ENCODE data around the gene SH2D1A.
"Not testable (repeated sequence)": the region's sequence is repeated elsewhere in the genome, so short reads cannot be mapped to it uniquely, and the experiment has no call there.

SH2D1A gene

DNA sequence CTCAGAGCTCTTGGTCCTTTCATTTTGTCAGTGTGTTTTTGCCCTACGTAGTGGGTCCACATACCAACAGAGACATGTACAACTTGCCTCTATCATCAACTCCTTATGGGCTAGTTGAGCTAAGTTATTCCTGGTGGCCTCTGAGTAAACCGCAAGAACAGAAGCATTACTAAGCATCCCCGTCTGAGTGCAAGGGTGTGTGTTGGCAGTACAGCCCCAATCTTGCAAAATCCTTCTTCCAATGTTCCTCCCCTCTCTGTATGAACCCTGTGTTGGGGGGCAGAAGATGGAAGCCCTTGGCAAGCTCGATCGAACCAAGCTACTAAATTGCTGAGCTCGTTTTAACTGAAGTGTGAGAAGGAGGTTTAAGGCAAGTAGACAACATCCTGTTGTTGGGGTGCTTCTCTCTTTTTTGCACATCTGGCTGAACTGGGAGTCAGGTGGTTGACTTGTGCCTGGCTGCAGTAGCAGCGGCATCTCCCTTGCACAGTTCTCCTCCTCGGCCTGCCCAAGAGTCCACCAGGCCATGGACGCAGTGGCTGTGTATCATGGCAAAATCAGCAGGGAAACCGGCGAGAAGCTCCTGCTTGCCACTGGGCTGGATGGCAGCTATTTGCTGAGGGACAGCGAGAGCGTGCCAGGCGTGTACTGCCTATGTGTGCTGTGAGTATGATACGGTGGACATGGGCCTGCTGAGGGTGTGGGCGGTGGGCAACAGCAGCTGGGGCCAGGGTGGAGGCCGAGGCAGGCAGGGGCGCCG, at the start of gene SH2D1A:
Gene SH2D1A (plus strand): TSS at position 447 of the 760 bp plus-strand sequence. CDS start 80 bp downstream, at position 527.
- H3K36me3 ChIP-seq (ENCODE audit: insufficient read depth, insufficient read length, low read length): no peaks in the 10 kb centered on the region
- H3K4me1 ChIP-seq (ENCODE audit: insufficient read depth, insufficient read length): no peaks in the 10 kb centered on the region
- H3K9me3 ChIP-seq (ENCODE audit: insufficient read depth, low read length): no peaks in the 10 kb centered on the region
- TF ChIP-seq SUZ12 (IDR thresholded peaks at IDR 0.05; ENCODE audit: extremely low read depth, insufficient read depth, insufficient read length) (no peak), ZNF274 (IDR thresholded peaks at IDR 0.05; ENCODE audit: low read depth, low read length) (no peak), YY1 (IDR thresholded peaks at IDR 0.05; ENCODE audit: insufficient read depth, insufficient read length) (no peak)
- no peaks in the 10 kb centered on the region for H3K27me3 ChIP-seq (ENCODE audit: insufficient read depth, insufficient read length)
- no peak for DNase-seq (ENCODE audit: low read depth, low spot score)
- H3K4me3 ChIP-seq (ENCODE audit: insufficient read length, low read depth): no peak within 1 kb of the TSS
- no peak within 1 kb of the TSS for H3K9ac ChIP-seq (ENCODE audit: insufficient read length, low read depth)

DNA sequence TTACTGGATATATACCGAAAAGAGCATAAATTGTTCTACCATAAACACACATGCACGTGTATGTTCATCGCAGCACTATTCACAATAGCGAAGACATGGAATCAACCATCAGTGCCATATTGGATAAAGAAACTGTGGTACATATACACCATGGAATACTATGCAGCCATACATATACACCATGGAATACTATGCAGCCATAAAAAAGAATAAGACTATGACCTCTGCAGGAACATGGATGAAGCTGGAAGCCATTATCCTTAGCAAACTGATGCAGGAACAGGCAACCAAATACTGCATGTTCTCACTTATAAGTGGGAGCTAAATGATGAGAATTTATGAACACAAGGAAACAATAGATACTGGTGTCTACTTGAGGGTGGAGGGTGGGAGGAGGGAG, 47.0 kb upstream of the SH2D1A start:
- not testable (repeated sequence) for H3K27me3 ChIP-seq (ENCODE audit: insufficient read depth, insufficient read length); H3K4me1 ChIP-seq (ENCODE audit: insufficient read depth, insufficient read length); H3K36me3 ChIP-seq (ENCODE audit: insufficient read depth, insufficient read length, low read length); H3K4me3 ChIP-seq (ENCODE audit: insufficient read length, low read depth); H3K9ac ChIP-seq (ENCODE audit: insufficient read length, low read depth); H3K9me3 ChIP-seq (ENCODE audit: insufficient read depth, low read length); DNase-seq (ENCODE audit: low read depth, low spot score)

GRCh38 chrX:124300405-124300804, 46.0 kb upstream of the SH2D1A start:
- no peaks in the 10 kb centered on the region for H3K27me3 ChIP-seq (ENCODE audit: insufficient read depth, insufficient read length)
- DNase-seq (ENCODE audit: low read depth, low spot score): no peak
- no peaks in the 10 kb centered on the region for H3K4me1 ChIP-seq (ENCODE audit: insufficient read depth, insufficient read length)
- no peak for TF ChIP-seq SUZ12 (IDR thresholded peaks at IDR 0.05; ENCODE audit: extremely low read depth, insufficient read depth, insufficient read length)
- no peaks in the 10 kb centered on the region for H3K36me3 ChIP-seq (ENCODE audit: insufficient read depth, insufficient read length, low read length)
- no peak overlapping the region for H3K4me3 ChIP-seq (ENCODE audit: insufficient read length, low read depth)
- no peaks in the 10 kb centered on the region for H3K9me3 ChIP-seq (ENCODE audit: insufficient read depth, low read length)
- no peak overlapping the region for H3K9ac ChIP-seq (ENCODE audit: insufficient read length, low read depth)

- Histone ChIP-seq H3K9me3 (ENCODE audit: insufficient read depth, low read length) (no peaks in the 10 kb centered on the region), H3K36me3 (ENCODE audit: insufficient read depth, insufficient read length, low read length) (no peaks in the 10 kb centered on the region), H3K4me1 (ENCODE audit: insufficient read depth, insufficient read length) (no peaks in the 10 kb centered on the region), H3K9ac (ENCODE audit: insufficient read length, low read depth) (no peak overlapping the region), H3K27me3 (ENCODE audit: insufficient read depth, insufficient read length) (no peaks in the 10 kb centered on the region), H3K4me3 (ENCODE audit: insufficient read length, low read depth) (no peak overlapping the region)
- TF ChIP-seq ZNF274 (IDR thresholded peaks at IDR 0.05; ENCODE audit: low read depth, low read length) (no peak), SUZ12 (IDR thresholded peaks at IDR 0.05; ENCODE audit: extremely low read depth, insufficient read depth, insufficient read length) (no peak), YY1 (IDR thresholded peaks at IDR 0.05; ENCODE audit: insufficient read depth, insufficient read length) (no peak)
- no peak for DNase-seq (ENCODE audit: low read depth, low spot score)
These were observed 39.0 kb upstream of the SH2D1A start for GRCh38 chrX:124307253-124307907.

DNA sequence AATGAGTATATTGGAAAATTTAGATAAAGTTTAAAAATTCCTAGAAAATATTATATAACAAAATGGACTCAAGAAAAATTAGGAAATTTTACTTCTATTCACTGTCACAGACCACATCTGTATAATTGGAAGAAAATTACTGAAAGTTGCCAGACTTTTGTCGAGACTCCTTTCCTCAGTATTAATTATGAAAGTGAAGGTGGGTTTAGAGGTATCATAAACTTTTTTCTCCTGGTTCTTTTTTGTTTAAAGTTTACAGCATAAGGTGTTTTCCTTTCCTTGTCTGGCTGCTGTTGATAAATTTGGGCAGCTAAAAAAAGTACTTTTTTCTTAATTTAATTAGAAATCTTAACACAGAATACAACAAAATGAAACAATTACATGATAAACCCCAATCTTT, 20.6 kb upstream of the SH2D1A start:
- Histone ChIP-seq H3K4me3 (ENCODE audit: insufficient read length, low read depth) (no peak overlapping the region), H3K9ac (ENCODE audit: insufficient read length, low read depth) (no peak overlapping the region), H3K9me3 (ENCODE audit: insufficient read depth, low read length) (no peaks in the 10 kb centered on the region), H3K36me3 (ENCODE audit: insufficient read depth, insufficient read length, low read length) (no peaks in the 10 kb centered on the region), H3K4me1 (ENCODE audit: insufficient read depth, insufficient read length) (no peaks in the 10 kb centered on the region), H3K27me3 (ENCODE audit: insufficient read depth, insufficient read length) (no peaks in the 10 kb centered on the region)
- TF ChIP-seq YY1 (IDR thresholded peaks at IDR 0.05; ENCODE audit: insufficient read depth, insufficient read length) (no peak), SUZ12 (IDR thresholded peaks at IDR 0.05; ENCODE audit: extremely low read depth, insufficient read depth, insufficient read length) (no peak), ZNF274 (IDR thresholded peaks at IDR 0.05; ENCODE audit: low read depth, low read length) (no peak)
- no peak for DNase-seq (ENCODE audit: low read depth, low spot score)

GRCh38 chrX:124328765-124329164, 17.6 kb upstream of the SH2D1A start:
- DNase-seq (ENCODE audit: low read depth, low spot score): no peak
- TF ChIP-seq YY1 (IDR thresholded peaks at IDR 0.05; ENCODE audit: insufficient read depth, insufficient read length) (no peak), SUZ12 (IDR thresholded peaks at IDR 0.05; ENCODE audit: extremely low read depth, insufficient read depth, insufficient read length) (no peak), ZNF274 (IDR thresholded peaks at IDR 0.05; ENCODE audit: low read depth, low read length) (no peak)
- Histone ChIP-seq H3K4me1 (ENCODE audit: insufficient read depth, insufficient read length) (no peaks in the 10 kb centered on the region), H3K36me3 (ENCODE audit: insufficient read depth, insufficient read length, low read length) (no peaks in the 10 kb centered on the region), H3K9me3 (ENCODE audit: insufficient read depth, low read length) (no peaks in the 10 kb centered on the region), H3K27me3 (ENCODE audit: insufficient read depth, insufficient read length) (no peaks in the 10 kb centered on the region), H3K9ac (ENCODE audit: insufficient read length, low read depth) (no peak overlapping the region), H3K4me3 (ENCODE audit: insufficient read length, low read depth) (no peak overlapping the region)

- Histone ChIP-seq H3K4me3 (ENCODE audit: insufficient read length, low read depth) (no peak within 1 kb of the TSS), H3K36me3 (ENCODE audit: insufficient read depth, insufficient read length, low read length) (no peaks in the 10 kb centered on the region), H3K27me3 (ENCODE audit: insufficient read depth, insufficient read length) (no peaks in the 10 kb centered on the region), H3K9me3 (ENCODE audit: insufficient read depth, low read length) (no peaks in the 10 kb centered on the region), H3K9ac (ENCODE audit: insufficient read length, low read depth) (no peak within 1 kb of the TSS), H3K4me1 (ENCODE audit: insufficient read depth, insufficient read length) (no peaks in the 10 kb centered on the region)
- DNase-seq (ENCODE audit: low read depth, low spot score): no peak
- TF ChIP-seq YY1 (IDR thresholded peaks at IDR 0.05; ENCODE audit: insufficient read depth, insufficient read length) (no peak), SUZ12 (IDR thresholded peaks at IDR 0.05; ENCODE audit: extremely low read depth, insufficient read depth, insufficient read length) (no peak), ZNF274 (IDR thresholded peaks at IDR 0.05; ENCODE audit: low read depth, low read length) (no peak)
These were observed 13.6 kb upstream of the SH2D1A start, which contains the start of gene TEX13D for GRCh38 chrX:124332481-124333424. TEX13D (plus strand) TSS chrX:124332660; CDS start chrX:124332918, 258 bp downstream.
